IPS-NIHi7 (cell line): Measurements from ENCODE around the gene CCDC92B.

Experiments
- DNase-seq: peaks from one replicate; pipeline ENCODE4 v3.0.0; 2012; ENCODE audit warnings: mixed read lengths; ENCODE audit errors: extremely low spot score

The CCDC92B gene

GRCh38 chr17:2721603-2722002 lies 27.8 kb downstream of the CCDC92B start:
- DNase-seq: no peak

GRCh38 chr17:2719861-2720260 lies 29.6 kb downstream of the CCDC92B start:
- DNase-seq: no peak

GRCh38 chr17:2718150-2718938 lies 31.1 kb downstream of the CCDC92B start:
- no peak for DNase-seq

GRCh38 chr17:2716649-2717048 lies 32.8 kb downstream of the CCDC92B start:
- DNase-seq: no peak

GRCh38 chr17:2713881-2714280 lies 35.6 kb downstream of the CCDC92B start:
- DNase-seq: no peak

GRCh38 chr17:2712300-2713043 lies 37.0 kb downstream of the CCDC92B start:
- DNase-seq: no peak

GRCh38 chr17:2711608-2712299 lies 37.7 kb downstream of the CCDC92B start, which contains the start of gene CLUH:
Gene CLUH, minus strand, starts transcription at chr17:2711764. Its CDS starts 103 bp downstream, at chr17:2711661.
- DNase-seq: peak; percentile 82

GRCh38 chr17:2710803-2711607 lies 38.4 kb downstream of the CCDC92B start:
- DNase-seq: no peak

GRCh38 chr17:2710071-2710802 lies 39.2 kb downstream of the CCDC92B start:
- no peak for DNase-seq

- no peak for DNase-seq
Observed at GRCh38 chr17:2709183-2709661, 40.2 kb downstream of the CCDC92B start.

- DNase-seq: no peak
Observed at GRCh38 chr17:2708585-2709182, 40.8 kb downstream of the CCDC92B start.

GRCh38 chr17:2707721-2708584 lies 41.5 kb downstream of the CCDC92B start:
- peak; percentile 80 for DNase-seq

- DNase-seq: no peak
Observed at GRCh38 chr17:2706911-2707510, 42.4 kb downstream of the CCDC92B start.

GRCh38 chr17:2705888-2706795 lies 43.3 kb downstream of the CCDC92B start:
- no peak for DNase-seq

- no peak for DNase-seq
Observed at GRCh38 chr17:2705263-2705662, 44.2 kb downstream of the CCDC92B start.

- no peak for DNase-seq
Observed at GRCh38 chr17:2704890-2705248, 44.6 kb downstream of the CCDC92B start.

- no peak for DNase-seq
Observed at GRCh38 chr17:2704031-2704889, 45.2 kb downstream of the CCDC92B start.
